T-helper 17 cell (primary cell): Measurements from ENCODE around the gene CALN1. TPM values are rescaled to one million over a fixed set of nuclear protein-coding genes. Genes with fewer than 3 reads are reported as not detected.

Experiments used
- ATAC-seq: fragments of 150-1000 bp; cut with Tn5 transposase; 2 replicates; pipeline ENCODE4 v1.10.0; 2021; ENCODE audit warnings: mild to moderate bottlenecking, moderate library complexity
- DNase-seq, 3 donors: peaks; one replicate each; pipeline versions ENCODE4 v3.0.0 to v3.0.0-alpha.2; 2020 to 2021
- H3K9me3 ChIP-seq: one replicate; pipeline ENCODE4 v1.7.0; 2013; ENCODE audit warnings: low read length, mild to moderate bottlenecking; ENCODE audit not compliant: control insufficient read depth, poor library complexity, severe bottlenecking
- H3K27ac Mint-ChIP-seq: one replicate; pipeline ENCODE4 v1.8.0; 2022; ENCODE audit warnings: mild to moderate bottlenecking, moderate library complexity, mixed read lengths
- H3K27me3 Mint-ChIP-seq: one replicate; pipeline ENCODE4 v1.8.0; 2022; ENCODE audit warnings: mixed read lengths
- H3K36me3 Mint-ChIP-seq: one replicate; pipeline ENCODE4 v1.8.0; 2022; ENCODE audit warnings: low read depth, mixed read lengths
- H3K4me1 Mint-ChIP-seq: one replicate; pipeline ENCODE4 v1.8.0; 2022; ENCODE audit warnings: mild to moderate bottlenecking, mixed read lengths
- H3K4me3 Mint-ChIP-seq: one replicate; pipeline ENCODE4 v1.8.0; 2022; ENCODE audit warnings: mild to moderate bottlenecking, moderate library complexity, mixed read lengths
- total RNA-seq, 4 donors: library from RNA in 2 of 4; stranded (reverse) in 2 of 4; gene quantifications; one replicate each; pipeline ENCODE4 v1.2.3 and lab custom pipeline; 2022 to 2026

The CALN1 gene
- total RNA-seq, 2 donors from 2014 or later = not detected

DNA sequence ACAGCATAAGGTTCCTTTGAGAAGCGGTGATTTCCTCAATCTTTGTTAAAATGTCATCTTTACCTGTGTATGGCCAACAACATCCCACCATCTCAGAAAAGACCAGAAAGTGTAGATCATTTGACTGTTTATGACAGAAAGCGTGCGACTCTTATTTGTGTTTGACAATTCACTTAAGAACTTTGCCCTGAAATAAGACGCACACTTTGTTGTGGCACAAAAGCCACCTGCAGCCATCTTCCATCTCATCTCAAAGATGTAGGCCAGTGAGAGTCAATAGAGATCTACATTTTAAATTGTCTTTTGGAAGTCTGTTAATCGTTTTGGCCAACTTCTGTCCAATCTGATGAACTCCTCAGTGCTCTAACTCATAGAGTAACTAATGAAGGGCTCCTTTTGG is 114.0 kb downstream of the CALN1 start:
- no peak for ATAC-seq
- Mint-ChIP-seq H3K4me3 (no peak overlapping the region), H3K27ac (no peak overlapping the region), H3K4me1 (no peaks in the 10 kb centered on the region), H3K27me3 (no peaks in the 10 kb centered on the region), H3K36me3 (no peaks in the 10 kb centered on the region)
- DNase-seq = no peak
- H3K9me3 ChIP-seq = no peaks in the 10 kb centered on the region

GRCh38 chr7:72297636-72298035 is 114.5 kb downstream of the CALN1 start:
- H3K9me3 ChIP-seq = no peaks in the 10 kb centered on the region
- Mint-ChIP-seq H3K27me3 (no peaks in the 10 kb centered on the region), H3K4me3 (no peak overlapping the region), H3K36me3 (no peaks in the 10 kb centered on the region), H3K27ac (no peak overlapping the region), H3K4me1 (no peaks in the 10 kb centered on the region)
- DNase-seq (no peak), ATAC-seq (no peak)

- Mint-ChIP-seq H3K4me1 (no peaks in the 10 kb centered on the region), H3K4me3 (no peak overlapping the region), H3K36me3 (no peaks in the 10 kb centered on the region), H3K27ac (no peak overlapping the region), H3K27me3 (no peaks in the 10 kb centered on the region)
- ATAC-seq (no peak), DNase-seq (no peak)
- no peaks in the 10 kb centered on the region for H3K9me3 ChIP-seq
Observed at GRCh38 chr7:72292794-72293193, 119.3 kb downstream of the CALN1 start.

- no peaks in the 10 kb centered on the region for H3K4me1 Mint-ChIP-seq
- H3K27ac Mint-ChIP-seq = no peak overlapping the region
- H3K4me3 Mint-ChIP-seq = no peak overlapping the region
- DNase-seq (no peak), ATAC-seq (no peak)
- no peaks in the 10 kb centered on the region for H3K27me3 Mint-ChIP-seq
- no peaks in the 10 kb centered on the region for H3K36me3 Mint-ChIP-seq
- H3K9me3 ChIP-seq = no peaks in the 10 kb centered on the region
Observed at GRCh38 chr7:72292118-72292517, 120.0 kb downstream of the CALN1 start.

DNA sequence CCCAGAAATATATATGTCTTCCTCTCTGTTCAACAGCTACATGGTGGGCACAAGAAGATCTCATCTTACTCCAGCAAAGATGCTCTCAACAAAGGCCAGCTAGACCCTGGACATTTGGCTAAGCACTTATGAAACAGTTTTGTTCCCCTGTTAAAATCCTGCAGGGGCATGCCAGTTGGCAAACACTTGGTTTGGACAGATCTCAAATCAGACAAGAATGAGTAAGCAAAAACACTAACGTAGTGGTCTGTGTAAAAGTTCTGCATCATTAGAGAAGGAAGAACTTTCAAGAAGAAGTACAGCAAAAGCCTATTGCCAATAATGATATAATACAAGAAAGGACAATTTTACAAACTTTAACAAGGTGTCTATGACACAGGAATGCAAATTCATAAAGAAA is 125.6 kb downstream of the CALN1 start:
- Mint-ChIP-seq H3K27ac (no peak overlapping the region), H3K36me3 (no peaks in the 10 kb centered on the region), H3K4me3 (no peak overlapping the region), H3K27me3 (no peaks in the 10 kb centered on the region), H3K4me1 (no peaks in the 10 kb centered on the region)
- no peaks in the 10 kb centered on the region for H3K9me3 ChIP-seq
- no peak for ATAC-seq
- DNase-seq = no peak

- H3K36me3 Mint-ChIP-seq = no peaks in the 10 kb centered on the region
- H3K27ac Mint-ChIP-seq = no peak overlapping the region
- no peak for DNase-seq
- no peaks in the 10 kb centered on the region for H3K27me3 Mint-ChIP-seq
- H3K4me1 Mint-ChIP-seq = no peaks in the 10 kb centered on the region
- no peak for ATAC-seq
- H3K9me3 ChIP-seq = no peaks in the 10 kb centered on the region
- no peak overlapping the region for H3K4me3 Mint-ChIP-seq
Observed at GRCh38 chr7:72283309-72283708, 128.8 kb downstream of the CALN1 start.

DNA sequence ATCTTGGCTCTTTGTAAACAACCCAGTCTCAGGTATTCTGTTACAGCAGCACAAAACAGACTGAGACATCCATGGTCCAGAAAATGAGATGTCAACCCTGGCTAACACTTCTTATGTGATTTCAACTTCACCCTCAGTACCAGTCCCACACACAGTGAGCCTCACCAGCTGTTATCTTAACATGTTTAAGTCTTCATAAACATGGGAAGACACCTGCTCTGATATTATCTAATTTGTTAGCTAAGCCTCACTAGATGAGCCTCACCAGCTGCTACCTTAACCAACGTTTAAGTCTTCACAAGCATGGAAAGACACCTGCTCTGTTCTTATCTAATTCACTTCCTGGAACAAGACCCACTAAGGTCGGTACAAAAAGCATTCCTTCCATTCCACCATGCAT is 130.8 kb downstream of the CALN1 start:
- H3K27ac Mint-ChIP-seq = no peak overlapping the region
- ATAC-seq (no peak), DNase-seq (no peak)
- H3K36me3 Mint-ChIP-seq = no peaks in the 10 kb centered on the region
- no peaks in the 10 kb centered on the region for H3K27me3 Mint-ChIP-seq
- no peak overlapping the region for H3K4me3 Mint-ChIP-seq
- no peaks in the 10 kb centered on the region for H3K9me3 ChIP-seq
- H3K4me1 Mint-ChIP-seq = no peaks in the 10 kb centered on the region

GRCh38 chr7:72279203-72279602 is 132.9 kb downstream of the CALN1 start:
- no peak for DNase-seq
- Mint-ChIP-seq H3K4me3 (no peak overlapping the region), H3K36me3 (no peaks in the 10 kb centered on the region), H3K27ac (no peak overlapping the region), H3K4me1 (no peaks in the 10 kb centered on the region), H3K27me3 (no peaks in the 10 kb centered on the region)
- no peak for ATAC-seq
- H3K9me3 ChIP-seq = no peaks in the 10 kb centered on the region

DNA sequence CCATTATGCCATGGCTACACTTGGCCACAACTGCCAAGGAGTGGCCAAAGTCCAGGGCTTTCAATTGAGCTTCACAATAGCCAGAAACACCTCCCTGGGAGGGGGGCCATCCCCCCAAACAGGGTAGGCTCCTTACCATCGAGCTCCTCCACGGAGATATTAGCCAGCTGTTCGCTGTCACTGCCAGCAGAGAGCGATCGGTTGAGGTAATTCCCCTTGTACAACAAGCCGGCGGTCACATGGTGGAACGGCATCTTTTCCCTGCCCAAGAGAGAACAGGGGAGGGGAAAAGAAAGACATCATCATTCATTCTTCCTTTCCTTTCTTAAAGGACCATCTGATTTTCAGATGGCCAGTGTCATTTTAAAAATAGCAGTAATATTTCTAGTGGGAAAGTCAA is 133.6 kb downstream of the CALN1 start:
- Mint-ChIP-seq H3K4me3 (no peak overlapping the region), H3K36me3 (no peaks in the 10 kb centered on the region), H3K27ac (no peak overlapping the region), H3K27me3 (no peaks in the 10 kb centered on the region), H3K4me1 (no peaks in the 10 kb centered on the region)
- DNase-seq (no peak), ATAC-seq (no peak)
- H3K9me3 ChIP-seq = no peaks in the 10 kb centered on the region

DNA sequence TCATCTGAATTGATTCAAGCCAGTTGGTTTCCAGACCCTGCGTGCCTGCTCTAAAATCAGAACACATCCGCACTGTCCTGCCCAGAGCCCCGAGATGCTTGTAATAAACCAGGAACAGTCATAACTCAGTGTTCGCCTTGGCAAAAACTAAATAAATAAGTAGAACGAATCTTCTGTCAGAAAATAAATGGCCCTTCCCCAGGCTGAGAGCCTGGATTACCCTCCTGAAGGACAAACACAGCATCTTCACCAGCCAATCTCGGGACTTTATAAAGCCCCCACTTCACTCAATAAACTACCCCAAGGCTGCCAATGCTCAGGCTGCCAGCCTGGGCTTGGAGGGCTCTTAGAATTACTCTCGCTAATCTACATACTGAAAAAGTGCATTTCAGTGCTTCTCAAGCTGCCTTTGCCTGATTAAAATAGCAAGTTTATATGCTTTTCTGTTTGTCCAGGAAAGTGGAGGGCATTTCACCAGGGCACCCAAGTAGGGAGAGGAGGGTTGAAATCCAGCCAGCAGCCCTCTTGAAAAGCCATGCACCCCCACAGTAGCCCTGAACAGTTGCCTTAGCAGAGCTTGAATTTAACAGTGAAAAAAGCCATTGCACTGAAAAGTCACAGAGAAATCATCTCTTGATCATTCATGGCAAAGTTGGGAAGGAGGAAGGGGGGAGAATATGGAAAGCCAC is 136.6 kb downstream of the CALN1 start:
- Mint-ChIP-seq H3K27me3 (no peaks in the 10 kb centered on the region), H3K27ac (no peak overlapping the region), H3K36me3 (no peaks in the 10 kb centered on the region), H3K4me1 (no peaks in the 10 kb centered on the region), H3K4me3 (no peak overlapping the region)
- ATAC-seq (no peak), DNase-seq (no peak)
- H3K9me3 ChIP-seq = no peaks in the 10 kb centered on the region

DNA sequence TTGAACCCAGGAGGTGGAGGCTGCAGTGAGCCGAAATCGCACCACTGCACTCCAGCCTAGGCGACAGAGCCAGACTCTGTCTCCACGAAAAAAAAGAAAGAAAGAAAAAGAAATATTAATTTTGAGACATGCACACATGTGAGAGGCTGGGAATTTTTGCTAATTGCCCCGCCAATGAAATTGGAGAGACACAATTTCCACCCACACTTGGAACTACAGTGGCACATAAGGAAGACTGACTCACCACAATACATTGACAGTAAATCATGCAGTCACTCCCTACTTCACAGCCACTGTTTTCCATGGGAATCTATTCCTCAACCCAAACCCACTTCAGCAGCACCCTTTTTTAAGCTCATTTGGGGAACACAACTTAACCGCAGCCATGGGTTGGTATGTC is 139.7 kb downstream of the CALN1 start:
- Mint-ChIP-seq H3K36me3 (no peaks in the 10 kb centered on the region), H3K27ac (no peak overlapping the region), H3K4me3 (no peak overlapping the region), H3K4me1 (no peaks in the 10 kb centered on the region), H3K27me3 (no peaks in the 10 kb centered on the region)
- ATAC-seq (no peak), DNase-seq (no peak)
- H3K9me3 ChIP-seq = no peaks in the 10 kb centered on the region

GRCh38 chr7:72268796-72269195 is 143.3 kb downstream of the CALN1 start:
- H3K4me3 Mint-ChIP-seq = no peak overlapping the region
- no peak for DNase-seq
- no peaks in the 10 kb centered on the region for H3K9me3 ChIP-seq
- no peak for ATAC-seq
- no peaks in the 10 kb centered on the region for H3K36me3 Mint-ChIP-seq
- no peaks in the 10 kb centered on the region for H3K4me1 Mint-ChIP-seq
- H3K27ac Mint-ChIP-seq = no peak overlapping the region
- no peaks in the 10 kb centered on the region for H3K27me3 Mint-ChIP-seq

DNA sequence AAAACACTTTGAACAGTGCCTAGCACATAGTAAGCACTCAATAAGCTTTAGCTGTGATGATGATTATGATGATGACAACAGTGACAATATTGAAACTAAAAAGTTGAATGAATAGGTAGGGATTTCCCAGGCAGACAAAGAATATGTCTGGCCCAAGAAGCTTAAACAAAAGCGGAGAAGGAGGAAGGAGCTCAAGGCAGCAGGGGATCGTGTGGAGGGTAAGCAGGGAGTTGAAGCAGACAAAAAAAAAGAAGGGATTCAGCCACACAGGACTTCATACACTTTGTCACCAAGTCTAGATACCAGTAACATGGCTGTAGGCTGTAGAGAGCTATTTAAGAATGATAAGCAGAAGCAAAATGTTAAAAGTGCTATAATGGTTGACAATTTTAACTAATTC is 144.0 kb downstream of the CALN1 start:
- ATAC-seq (no peak), DNase-seq (no peak)
- no peak overlapping the region for H3K4me3 Mint-ChIP-seq
- no peaks in the 10 kb centered on the region for H3K9me3 ChIP-seq
- no peaks in the 10 kb centered on the region for H3K4me1 Mint-ChIP-seq
- H3K36me3 Mint-ChIP-seq = no peaks in the 10 kb centered on the region
- no peak overlapping the region for H3K27ac Mint-ChIP-seq
- no peaks in the 10 kb centered on the region for H3K27me3 Mint-ChIP-seq

DNA sequence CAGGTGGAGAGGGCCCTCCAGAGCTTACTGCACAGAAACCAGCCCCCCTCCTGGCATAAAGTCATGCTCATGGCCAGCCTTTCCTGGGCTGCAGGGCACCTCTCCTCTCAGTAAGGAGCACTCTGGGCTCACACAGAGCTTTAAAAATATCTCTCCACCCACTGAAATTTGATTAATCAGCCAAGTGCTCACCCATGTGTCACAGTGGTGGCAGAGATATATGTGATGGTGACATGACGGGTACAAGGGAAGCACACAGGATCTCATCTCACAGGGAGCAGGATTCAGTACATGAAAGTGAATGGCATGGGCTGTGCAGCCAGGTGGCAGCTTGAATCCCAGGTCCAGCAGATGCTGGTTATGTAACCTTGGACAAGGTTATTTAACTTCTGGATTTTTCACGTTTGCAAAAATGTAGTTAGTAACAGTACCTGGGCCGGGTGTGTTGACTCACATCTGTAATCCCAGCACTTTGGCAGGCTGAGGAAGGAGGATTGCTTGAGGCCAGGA is 144.8 kb downstream of the CALN1 start:
- H3K4me3 Mint-ChIP-seq = no peak overlapping the region
- no peak for DNase-seq
- H3K9me3 ChIP-seq = no peaks in the 10 kb centered on the region
- H3K27ac Mint-ChIP-seq = no peak overlapping the region
- no peaks in the 10 kb centered on the region for H3K4me1 Mint-ChIP-seq
- H3K27me3 Mint-ChIP-seq = no peaks in the 10 kb centered on the region
- H3K36me3 Mint-ChIP-seq = no peaks in the 10 kb centered on the region
- no peak for ATAC-seq
